GDM1 (cell line): ENCODE data around the gene ARHGEF3.
A peak's percentile ranks its signal among the peaks of the same experiment; 100 is the strongest.

Source experiments
- DNase-seq: peaks from one replicate; lab custom pipeline; 2025; lab: John Stamatoyannopoulos, UW

ARHGEF3 gene

DNA sequence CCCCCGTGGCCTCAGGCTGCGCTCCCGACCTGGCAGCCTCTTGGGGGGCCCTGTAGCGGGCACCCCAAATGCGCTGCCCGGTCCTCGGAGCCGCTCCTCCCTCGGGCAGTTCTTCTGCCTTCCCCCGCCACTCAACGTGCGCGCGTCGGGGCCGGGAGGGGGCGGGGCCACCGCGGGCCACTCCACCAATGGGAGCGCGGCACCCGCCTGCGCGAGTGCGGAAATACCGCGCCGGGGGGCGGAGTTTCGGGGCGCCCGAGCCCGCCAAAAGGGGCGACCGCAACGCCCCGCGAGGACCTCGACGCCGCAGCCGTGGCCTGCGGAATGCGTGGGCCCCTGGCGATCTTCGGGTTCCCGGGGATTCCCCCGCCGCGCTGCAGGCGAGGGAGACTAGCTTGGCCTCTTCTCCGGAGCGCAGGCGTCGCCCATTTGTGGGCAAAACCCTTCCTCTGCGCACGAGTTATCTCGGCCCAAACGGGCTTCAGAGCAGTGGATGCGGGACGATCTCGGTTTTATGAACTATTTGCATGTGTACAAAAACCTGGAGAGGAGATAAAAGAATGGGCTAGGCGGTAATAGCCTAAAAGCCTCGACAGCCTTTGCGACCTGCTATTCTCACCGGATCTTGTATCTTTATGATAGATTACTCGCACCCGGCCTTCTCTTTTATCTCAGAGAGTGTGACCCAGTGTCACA, 118.5 kb downstream of the ARHGEF3 start, which contains the start of gene TASOR:
Gene TASOR (minus strand): TSS at position 144 of the 696 bp plus-strand sequence. CDS start 259 bp downstream, outside the sequence.
- peak; percentile 80 for DNase-seq

DNA sequence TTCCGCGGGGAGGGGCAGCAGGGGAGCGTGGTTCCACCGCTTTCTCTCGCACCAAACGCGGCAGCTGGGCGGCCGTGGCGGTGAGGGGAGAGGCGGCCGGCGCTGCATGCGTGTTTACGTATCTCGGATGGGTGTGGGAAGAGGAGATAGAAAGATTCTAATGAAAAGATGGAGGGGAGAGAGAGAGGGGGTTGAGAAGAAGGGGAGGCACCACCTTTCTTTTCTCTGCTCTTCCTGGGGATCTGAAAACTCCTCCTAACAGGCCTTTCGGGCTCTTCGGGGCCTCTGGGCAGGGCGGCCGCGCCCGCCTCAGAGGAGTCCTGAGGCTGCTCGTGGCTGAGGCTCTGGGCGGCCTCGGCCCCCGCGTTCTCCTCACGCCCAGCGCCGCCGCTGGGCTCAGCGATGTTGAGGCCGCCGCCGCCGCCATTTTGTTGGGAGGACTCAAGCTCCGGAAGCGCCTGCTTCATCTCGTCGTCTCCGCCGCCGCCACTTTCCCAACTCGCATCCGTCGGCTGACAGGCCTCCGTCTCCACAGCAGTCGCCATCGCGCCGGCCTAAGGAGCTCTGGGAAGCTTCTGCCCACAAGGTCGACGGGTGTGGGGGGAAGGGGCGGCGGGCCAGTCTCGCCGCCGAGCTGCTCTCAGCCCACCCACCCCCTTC, 119.2 kb downstream of the ARHGEF3 start:
- peak; percentile 70 for DNase-seq

- DNase-seq: no peak
These were observed 119.7 kb downstream of the ARHGEF3 start for GRCh38 chr3:56681984-56682461.

DNA sequence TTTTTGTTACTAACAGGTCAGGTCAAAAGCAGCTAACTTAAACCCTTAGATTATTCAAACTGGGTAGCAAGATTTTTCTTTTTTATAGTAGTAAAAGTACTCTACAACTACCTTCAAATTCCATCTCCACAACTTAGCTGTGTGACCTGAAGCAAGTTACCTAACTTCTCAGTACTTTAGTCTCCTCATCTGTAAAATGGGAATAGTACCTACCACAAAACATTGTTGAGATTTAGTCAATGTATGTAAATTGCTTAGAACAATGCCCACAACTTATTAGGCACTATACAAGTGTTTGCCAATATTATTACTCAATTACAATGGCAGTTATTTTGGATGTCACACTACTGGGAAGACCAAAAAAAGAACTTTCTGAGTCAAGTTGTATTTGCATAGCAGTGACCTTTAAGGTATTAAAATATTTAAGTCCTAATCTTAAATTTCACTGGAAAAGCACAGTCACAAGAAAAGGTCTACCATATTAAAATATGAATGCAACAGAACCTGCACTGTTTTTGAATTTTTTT, 121.6 kb downstream of the ARHGEF3 start:
- no peak for DNase-seq
